Suprapubic skin (tissue), 4 donors: ENCODE data around the gene DNAI7.

Experiments
- EP300 ChIP-seq: sonication (generic); formaldehyde crosslinking; IDR thresholded peaks from one replicate; pipeline ENCODE4 v1.6.1; 2017; ENCODE audit warnings: antibody characterized with exemption
- POLR2A ChIP-seq, 2 donors: fragments of 450-650 bp; IDR thresholded peaks; one replicate each; pipeline ENCODE4 v1.6.1; 2017; ENCODE audit warnings: antibody characterized with exemption in 2 of 2, mild to moderate bottlenecking in 2 of 2, moderate library complexity in 2 of 2
- POLR2AphosphoS5 ChIP-seq, 3 donors: sonication (generic); formaldehyde crosslinking; IDR thresholded peaks; one replicate each; pipeline ENCODE4 v1.6.1; 2017; ENCODE audit warnings: antibody characterized with exemption in 3 of 3
- TF ChIP-seq, protein P1 (sequence below), 2 donors: fragments of 200-600 bp in 1 of 2; fragments of 450-650 bp in 1 of 2; sonication (generic) in 1 of 2; IDR thresholded peaks; one replicate each; pipeline ENCODE4 v1.5.1; 2016 to 2019; ENCODE audit warnings: antibody characterized with exemption in 2 of 2, mild to moderate bottlenecking in 1 of 2, moderate library complexity in 1 of 2

DNA sequence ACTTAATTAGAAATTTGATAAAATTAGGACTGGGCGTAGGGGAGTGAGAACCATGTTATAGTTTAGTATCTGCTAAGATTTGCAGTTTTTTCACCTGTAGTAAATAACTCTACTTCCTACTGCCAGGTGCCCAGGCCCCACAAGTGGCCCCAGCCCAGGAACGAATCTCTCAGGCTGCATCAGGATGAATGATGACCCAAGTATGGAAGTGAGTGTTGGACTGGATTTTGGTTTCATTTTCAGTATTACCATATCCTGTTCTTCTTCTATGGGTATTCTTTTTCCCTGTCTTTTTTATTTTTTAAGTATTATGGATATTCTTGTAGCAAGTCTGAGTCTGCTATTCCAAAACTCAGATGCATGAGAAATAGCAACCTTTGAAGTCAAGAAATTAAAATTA, 125.7 kb downstream of the DNAI7 start:
- TF ChIP-seq, protein P1, sequence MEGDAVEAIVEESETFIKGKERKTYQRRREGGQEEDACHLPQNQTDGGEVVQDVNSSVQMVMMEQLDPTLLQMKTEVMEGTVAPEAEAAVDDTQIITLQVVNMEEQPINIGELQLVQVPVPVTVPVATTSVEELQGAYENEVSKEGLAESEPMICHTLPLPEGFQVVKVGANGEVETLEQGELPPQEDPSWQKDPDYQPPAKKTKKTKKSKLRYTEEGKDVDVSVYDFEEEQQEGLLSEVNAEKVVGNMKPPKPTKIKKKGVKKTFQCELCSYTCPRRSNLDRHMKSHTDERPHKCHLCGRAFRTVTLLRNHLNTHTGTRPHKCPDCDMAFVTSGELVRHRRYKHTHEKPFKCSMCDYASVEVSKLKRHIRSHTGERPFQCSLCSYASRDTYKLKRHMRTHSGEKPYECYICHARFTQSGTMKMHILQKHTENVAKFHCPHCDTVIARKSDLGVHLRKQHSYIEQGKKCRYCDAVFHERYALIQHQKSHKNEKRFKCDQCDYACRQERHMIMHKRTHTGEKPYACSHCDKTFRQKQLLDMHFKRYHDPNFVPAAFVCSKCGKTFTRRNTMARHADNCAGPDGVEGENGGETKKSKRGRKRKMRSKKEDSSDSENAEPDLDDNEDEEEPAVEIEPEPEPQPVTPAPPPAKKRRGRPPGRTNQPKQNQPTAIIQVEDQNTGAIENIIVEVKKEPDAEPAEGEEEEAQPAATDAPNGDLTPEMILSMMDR (IDR thresholded peaks at IDR 0.05) = no peak
- TF ChIP-seq POLR2AphosphoS5 (IDR thresholded peaks at IDR 0.05) (no peak), POLR2A (IDR thresholded peaks at IDR 0.05) (no peak), EP300 (no peak)
